ENCODE data around the gene STK31. TPM values are rescaled to one million over a fixed set of nuclear protein-coding genes. Genes with fewer than 3 reads are reported as not detected.

The STK31 gene
- polyA plus RNA-seq, 1 donor (not counting 4 experiments of a cell fraction or from before 2014, with no cell fraction given): 0.01 TPM

DNA sequence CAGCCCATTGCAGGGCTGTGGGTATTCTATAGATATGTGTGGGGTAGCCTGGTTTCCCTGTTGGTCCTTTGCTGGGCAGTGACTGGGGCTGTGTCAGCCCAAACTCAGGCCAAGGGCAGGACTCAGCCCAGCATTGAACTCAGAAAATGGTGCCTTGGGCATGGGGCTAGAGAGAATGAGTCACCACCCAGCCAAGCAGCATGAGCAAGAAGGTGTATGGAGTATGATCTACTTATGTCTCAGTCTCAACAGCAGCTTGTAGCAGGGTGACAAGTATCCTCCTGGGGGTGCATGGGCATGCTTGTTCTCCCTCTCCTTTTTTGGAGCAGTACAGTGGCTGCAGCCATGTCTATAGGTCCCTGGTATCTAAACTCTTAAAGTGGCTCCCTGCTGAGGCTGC is 32.0 kb downstream of the STK31 start:
- FAIRE-seq (no peak), DNase-seq (ENCODE audit: low read depth, low spot score) (no peak)
- TF ChIP-seq EZH2 (IDR thresholded peaks at IDR 0.05; ENCODE audit: low read length): no peak
- TF ChIP-seq, protein P1, sequence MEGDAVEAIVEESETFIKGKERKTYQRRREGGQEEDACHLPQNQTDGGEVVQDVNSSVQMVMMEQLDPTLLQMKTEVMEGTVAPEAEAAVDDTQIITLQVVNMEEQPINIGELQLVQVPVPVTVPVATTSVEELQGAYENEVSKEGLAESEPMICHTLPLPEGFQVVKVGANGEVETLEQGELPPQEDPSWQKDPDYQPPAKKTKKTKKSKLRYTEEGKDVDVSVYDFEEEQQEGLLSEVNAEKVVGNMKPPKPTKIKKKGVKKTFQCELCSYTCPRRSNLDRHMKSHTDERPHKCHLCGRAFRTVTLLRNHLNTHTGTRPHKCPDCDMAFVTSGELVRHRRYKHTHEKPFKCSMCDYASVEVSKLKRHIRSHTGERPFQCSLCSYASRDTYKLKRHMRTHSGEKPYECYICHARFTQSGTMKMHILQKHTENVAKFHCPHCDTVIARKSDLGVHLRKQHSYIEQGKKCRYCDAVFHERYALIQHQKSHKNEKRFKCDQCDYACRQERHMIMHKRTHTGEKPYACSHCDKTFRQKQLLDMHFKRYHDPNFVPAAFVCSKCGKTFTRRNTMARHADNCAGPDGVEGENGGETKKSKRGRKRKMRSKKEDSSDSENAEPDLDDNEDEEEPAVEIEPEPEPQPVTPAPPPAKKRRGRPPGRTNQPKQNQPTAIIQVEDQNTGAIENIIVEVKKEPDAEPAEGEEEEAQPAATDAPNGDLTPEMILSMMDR (optimal IDR thresholded peaks at IDR 0.05 in 1 of 3, IDR thresholded peaks at IDR 0.05 in 1 of 3, conservative IDR thresholded peaks at IDR 0.05 in 1 of 3; ENCODE audit: extremely low read depth in 1 of 3, insufficient read depth in 2 of 3, low read length in 3 of 3): no peak
- Histone ChIP-seq H3K4me1 (ENCODE audit: control insufficient read depth, extremely low read depth, insufficient read depth, low read length) (no peaks in the 10 kb centered on the region), H2AFZ (ENCODE audit: control insufficient read depth, low read length) (no peak overlapping the region), H3K36me3 (ENCODE audit: control insufficient read depth in 2 of 2, extremely low read depth in 1 of 2, insufficient read depth in 2 of 2, low read length in 2 of 2) (no peaks in the 10 kb centered on the region), H3K79me2 (ENCODE audit: control insufficient read depth, insufficient read depth, low read length) (no peaks in the 10 kb centered on the region), H3K27ac (ENCODE audit: control insufficient read depth, insufficient read depth, low read length) (no peak overlapping the region), H3K9me3 (ENCODE audit: control insufficient read depth, low read depth, low read length) (no peaks in the 10 kb centered on the region), H3K4me3 (ENCODE audit: control insufficient read depth in 2 of 3, extremely low read depth in 1 of 3, insufficient read depth in 2 of 3, low read depth in 1 of 3, low read length in 3 of 3) (no peak overlapping the region), H3K9ac (ENCODE audit: control insufficient read depth, extremely low read depth, insufficient read depth, low read length) (no peak overlapping the region), H3K9me1 (ENCODE audit: control insufficient read depth, extremely low read depth, insufficient read depth, low read length) (no peaks in the 10 kb centered on the region), H3K4me2 (ENCODE audit: control insufficient read depth, extremely low read depth, insufficient read depth, low read depth, low read length) (no peak overlapping the region), H4K20me1 (ENCODE audit: control insufficient read depth, extremely low read depth, insufficient read depth, low read length) (no peaks in the 10 kb centered on the region), H3K27me3 (ENCODE audit: control insufficient read depth, extremely low read depth, insufficient read depth, low read length) (no peaks in the 10 kb centered on the region)
- dilution Hi-C loops (cut with MboI; ENCODE audit: extremely low pct_ligation_motif_present, low sequenced_read_pairs): no loop called here

GRCh38 chr7:23743226-23743625 is 33.2 kb downstream of the STK31 start:
- H3K36me3 ChIP-seq (ENCODE audit: control insufficient read depth in 2 of 2, extremely low read depth in 1 of 2, insufficient read depth in 2 of 2, low read length in 2 of 2): no peaks in the 10 kb centered on the region
- H3K79me2 ChIP-seq (ENCODE audit: control insufficient read depth, insufficient read depth, low read length): no peaks in the 10 kb centered on the region
- FAIRE-seq (no peak), DNase-seq (ENCODE audit: low read depth, low spot score) (no peak)
- no peaks in the 10 kb centered on the region for H3K4me1 ChIP-seq (ENCODE audit: control insufficient read depth, extremely low read depth, insufficient read depth, low read length)
- H3K9me1 ChIP-seq (ENCODE audit: control insufficient read depth, extremely low read depth, insufficient read depth, low read length): no peaks in the 10 kb centered on the region
- H3K9me3 ChIP-seq (ENCODE audit: control insufficient read depth, low read depth, low read length): no peaks in the 10 kb centered on the region
- H3K4me3 ChIP-seq (ENCODE audit: control insufficient read depth in 2 of 3, extremely low read depth in 1 of 3, insufficient read depth in 2 of 3, low read depth in 1 of 3, low read length in 3 of 3): no peak overlapping the region
- no peak overlapping the region for H3K9ac ChIP-seq (ENCODE audit: control insufficient read depth, extremely low read depth, insufficient read depth, low read length)
- H3K27me3 ChIP-seq (ENCODE audit: control insufficient read depth, extremely low read depth, insufficient read depth, low read length): no peaks in the 10 kb centered on the region
- no peaks in the 10 kb centered on the region for H4K20me1 ChIP-seq (ENCODE audit: control insufficient read depth, extremely low read depth, insufficient read depth, low read length)
- dilution Hi-C loops (cut with MboI; ENCODE audit: extremely low pct_ligation_motif_present, low sequenced_read_pairs): no loop called here
- no peak overlapping the region for H3K4me2 ChIP-seq (ENCODE audit: control insufficient read depth, extremely low read depth, insufficient read depth, low read depth, low read length)
- no peak overlapping the region for H2AFZ ChIP-seq (ENCODE audit: control insufficient read depth, low read length)
- no peak overlapping the region for H3K27ac ChIP-seq (ENCODE audit: control insufficient read depth, insufficient read depth, low read length)
- TF ChIP-seq, protein P1 (optimal IDR thresholded peaks at IDR 0.05 in 1 of 3, IDR thresholded peaks at IDR 0.05 in 1 of 3, conservative IDR thresholded peaks at IDR 0.05 in 1 of 3; ENCODE audit: extremely low read depth in 1 of 3, insufficient read depth in 2 of 3, low read length in 3 of 3): no peak
- TF ChIP-seq EZH2 (IDR thresholded peaks at IDR 0.05; ENCODE audit: low read length): no peak
